Left renal cortex interstitium (tissue), 4 donors: ENCODE measurements around the gene FGF7. TPM values are rescaled to one million over a fixed set of nuclear protein-coding genes. Genes with fewer than 3 reads are reported as not detected.
"Not testable (repeated sequence)": the region's sequence is repeated elsewhere in the genome, so short reads cannot be mapped to it uniquely, and the experiment has no call there.

Experiments
- DNase-seq, 4 donors: peaks; one replicate each; pipeline ENCODE4 v3.0.0-alpha.2; 2013; ENCODE audit warnings: low read depth in 4 of 4, low spot score in 2 of 4, missing footprints in 1 of 4
- polyA plus RNA-seq, 4 donors: library from polyadenylated mRNA; unstranded; fragments of 120-200 nt; gene quantifications; one replicate each; pipeline ENCODE4 v1.2.1, GENCODE V29; 2013; ENCODE audit not compliant: insufficient read length in 4 of 4

The FGF7 gene
- polyA plus RNA-seq, 4 donors: 16.3 to 27.5 (median 21.6) TPM

DNA sequence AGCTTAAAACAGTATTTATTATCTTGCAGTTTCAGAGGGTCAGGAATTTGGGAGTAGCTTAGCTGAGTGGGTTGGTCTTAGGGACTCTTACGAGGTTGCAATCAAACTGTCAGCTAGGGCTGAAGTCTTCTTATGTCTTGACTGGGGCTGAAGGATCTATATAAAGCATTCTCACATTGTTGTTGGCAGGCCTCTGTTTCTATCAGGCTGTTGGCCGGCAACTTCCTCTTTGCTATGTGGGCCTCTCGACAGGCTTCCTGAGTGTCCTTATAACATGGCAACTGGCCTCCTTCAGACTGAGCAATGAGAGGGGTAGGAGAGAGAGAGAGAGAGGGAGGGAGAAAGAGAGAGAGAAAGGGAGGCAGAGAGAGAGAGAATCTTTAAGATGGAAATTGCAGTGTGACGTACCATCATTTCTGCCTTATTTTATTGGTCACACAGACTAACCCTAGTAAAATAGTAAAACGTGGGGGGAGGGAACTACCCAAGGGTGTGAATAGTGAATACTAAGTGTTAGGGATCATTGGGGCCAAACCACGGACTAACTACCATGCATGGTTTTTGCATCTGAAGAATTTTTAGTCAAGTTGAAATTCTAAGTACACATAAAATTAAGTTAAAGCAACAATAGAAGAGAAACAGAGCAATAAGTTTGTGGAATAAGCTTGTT lies 16.1 kb downstream of the FGF7 start:
- DNase-seq: peak in 1 of 4 donors; percentile 31

GRCh38 chr15:49439678-49440395 lies 16.8 kb downstream of the FGF7 start:
- no peak for DNase-seq

- DNase-seq: no peak
Measured at GRCh38 chr15:49441356-49441755, 18.3 kb downstream of the FGF7 start.

DNA sequence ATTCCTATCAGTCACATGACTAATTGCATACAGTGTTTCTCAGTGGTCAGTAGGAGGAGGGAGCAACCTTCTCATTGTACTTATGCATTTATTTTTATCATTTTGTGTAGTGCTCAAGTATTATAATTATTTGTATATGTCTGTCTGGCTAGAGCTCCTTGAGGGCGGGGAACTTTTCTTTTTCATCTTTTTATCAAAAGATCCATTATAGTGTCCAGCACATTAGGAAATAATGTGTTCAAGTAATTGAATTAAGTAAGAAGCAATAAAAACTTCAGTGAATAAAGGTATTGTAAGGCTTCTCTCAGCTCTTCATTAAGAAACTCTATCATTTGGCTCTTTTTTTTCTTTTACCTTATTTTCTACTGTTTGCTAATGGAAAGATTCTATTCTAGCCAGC lies 18.8 kb downstream of the FGF7 start:
- DNase-seq: no peak

DNA sequence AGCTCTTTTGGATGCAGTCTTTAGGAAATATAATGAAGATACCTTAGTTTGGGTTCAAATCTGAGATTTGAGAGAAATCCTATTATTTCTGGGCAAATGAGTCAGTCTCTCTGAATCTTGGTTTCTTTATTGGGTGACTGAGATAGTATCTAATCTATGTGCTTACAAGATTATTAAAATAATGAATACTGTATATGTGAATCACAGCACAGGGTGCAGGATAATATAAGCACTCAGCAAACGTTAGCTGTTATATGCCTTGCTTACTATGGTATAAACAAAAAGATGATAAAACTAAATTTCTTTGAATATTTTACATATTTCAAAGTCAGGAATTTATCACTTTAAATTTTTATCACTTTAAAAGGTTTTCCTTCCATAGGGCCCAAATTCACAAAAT lies 29.6 kb downstream of the FGF7 start:
- no peak for DNase-seq

DNA sequence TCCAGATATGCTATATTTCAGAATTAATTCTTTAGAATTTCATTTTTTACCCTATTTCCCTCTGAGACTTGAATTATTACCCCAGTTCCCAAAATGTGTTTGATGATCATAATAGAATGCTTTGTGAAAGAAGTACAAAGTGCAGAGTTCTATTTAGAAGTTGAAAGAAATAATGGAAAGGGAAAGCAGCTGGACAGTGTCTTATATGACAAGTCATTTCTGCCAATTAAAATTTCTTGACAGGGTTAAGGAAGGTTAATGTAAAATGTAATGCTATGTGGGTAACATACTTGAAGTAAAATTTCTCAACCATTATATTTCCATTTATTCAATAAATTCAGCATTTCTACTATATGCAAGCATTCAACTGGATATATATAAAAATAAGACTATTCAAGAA lies 33.1 kb downstream of the FGF7 start:
- DNase-seq: no peak

DNA sequence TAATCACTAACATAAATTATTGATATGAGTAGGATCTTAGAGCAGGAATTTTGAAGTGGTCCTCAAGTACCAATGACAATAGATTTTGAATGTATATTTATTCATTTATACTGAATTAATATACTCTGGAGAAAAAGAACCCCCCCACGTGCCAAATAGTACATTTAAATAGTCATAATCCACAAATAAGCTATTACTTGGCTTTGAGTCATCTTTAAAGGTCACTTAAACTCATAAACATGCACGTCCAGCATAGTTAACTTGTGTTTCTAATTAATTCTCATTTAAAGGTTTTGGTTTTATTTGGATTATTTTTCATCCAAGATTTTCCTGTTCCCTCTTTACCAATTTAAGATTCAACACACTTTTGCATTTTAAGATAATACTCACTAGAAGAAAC lies 35.1 kb downstream of the FGF7 start:
- no peak for DNase-seq

DNA sequence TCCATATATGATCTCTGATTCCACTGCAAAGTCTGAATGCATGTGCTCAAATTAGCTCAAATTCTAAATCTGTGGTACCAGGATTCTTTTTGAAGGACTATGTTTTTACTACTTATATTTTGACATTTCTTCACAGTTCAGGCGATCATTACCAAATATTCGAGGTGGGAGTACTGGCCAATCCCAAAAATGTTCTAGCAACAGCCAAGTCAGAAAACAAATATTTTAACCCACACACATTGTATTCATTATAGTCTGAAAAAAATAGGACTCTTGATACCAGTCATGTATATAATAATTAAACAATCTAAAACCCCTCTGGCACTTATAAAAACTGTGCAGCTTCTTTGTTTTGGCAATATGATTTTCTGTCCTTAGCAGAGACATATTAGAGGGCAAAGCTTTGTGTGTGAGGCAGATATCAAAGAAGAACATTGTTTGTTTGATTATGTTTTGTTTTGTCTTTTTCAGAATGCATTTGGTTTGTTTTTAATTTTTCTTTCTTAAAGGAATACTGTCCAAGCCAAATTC lies 37.4 kb downstream of the FGF7 start:
- no peak for DNase-seq

DNA sequence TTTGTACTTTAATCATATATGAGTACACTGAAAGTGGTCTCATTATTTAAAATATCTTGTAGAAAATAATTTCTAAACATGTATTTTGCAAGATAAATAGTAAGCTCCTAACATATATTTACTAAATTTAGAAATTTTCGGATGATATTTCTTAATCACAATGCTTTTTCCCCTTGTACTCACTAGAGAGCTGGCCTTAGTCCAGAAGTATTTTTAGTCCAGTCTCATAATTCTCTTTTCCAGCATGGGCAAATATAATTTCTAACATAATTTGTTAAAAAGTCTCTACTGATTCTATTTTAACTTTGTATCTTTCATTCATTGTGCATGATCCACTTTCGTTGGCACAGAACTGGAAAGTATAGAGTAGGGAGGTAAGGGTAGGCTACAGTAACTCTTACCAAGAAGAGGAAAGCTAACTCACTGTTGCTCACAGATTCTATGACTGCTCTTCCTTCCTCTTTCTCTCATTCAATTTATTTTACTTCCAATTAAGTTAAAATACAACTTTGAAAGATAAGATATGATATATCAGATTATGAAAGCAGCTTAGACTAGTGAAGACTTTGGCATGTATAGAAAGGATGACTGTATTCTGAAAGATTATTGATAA lies 39.3 kb downstream of the FGF7 start:
- no peak for DNase-seq

GRCh38 chr15:49464522-49464921 lies 41.5 kb downstream of the FGF7 start:
- no peak for DNase-seq

DNA sequence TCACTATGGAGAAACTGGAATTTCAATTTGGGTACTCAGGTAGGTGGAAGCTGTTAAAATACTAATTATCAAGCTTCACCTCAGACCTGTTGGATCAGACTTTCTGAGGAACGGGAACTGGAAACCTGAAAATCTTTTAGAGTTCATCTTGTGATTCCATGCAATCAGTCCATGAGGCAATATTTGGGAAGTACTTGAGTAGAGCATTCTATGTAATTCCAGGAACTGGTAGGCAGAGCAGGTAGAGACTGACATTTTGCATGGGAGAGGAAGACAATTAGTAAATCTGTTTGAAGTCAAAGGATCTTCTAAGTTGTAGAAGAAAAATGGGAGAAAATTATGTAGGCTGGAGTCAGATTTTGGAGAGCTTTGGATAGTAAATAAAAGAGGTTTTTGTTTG lies 43.1 kb downstream of the FGF7 start:
- no peak for DNase-seq

GRCh38 chr15:49467746-49468480 lies 44.9 kb downstream of the FGF7 start:
- DNase-seq: no peak

GRCh38 chr15:49468481-49468839 lies 45.4 kb downstream of the FGF7 start:
- DNase-seq: no peak

DNA sequence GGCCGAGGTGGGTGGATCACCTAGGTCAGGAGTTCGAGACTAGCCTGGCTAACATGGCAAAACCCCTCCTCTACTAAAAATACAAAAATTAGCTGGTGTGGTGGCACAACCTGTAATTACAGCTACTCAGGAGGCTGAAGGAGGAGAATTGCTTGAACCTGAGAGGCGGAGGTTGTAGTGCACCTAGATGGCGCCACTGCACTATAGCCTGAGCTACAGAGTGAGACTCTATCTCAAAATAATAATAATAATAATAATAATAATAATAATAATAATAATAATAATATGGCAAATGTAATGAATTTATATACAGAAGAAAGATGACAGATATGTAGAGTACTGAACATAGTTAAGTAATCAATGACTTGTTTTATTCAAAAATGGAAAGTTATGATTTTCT lies 48.2 kb downstream of the FGF7 start:
- not testable (repeated sequence) for DNase-seq

DNA sequence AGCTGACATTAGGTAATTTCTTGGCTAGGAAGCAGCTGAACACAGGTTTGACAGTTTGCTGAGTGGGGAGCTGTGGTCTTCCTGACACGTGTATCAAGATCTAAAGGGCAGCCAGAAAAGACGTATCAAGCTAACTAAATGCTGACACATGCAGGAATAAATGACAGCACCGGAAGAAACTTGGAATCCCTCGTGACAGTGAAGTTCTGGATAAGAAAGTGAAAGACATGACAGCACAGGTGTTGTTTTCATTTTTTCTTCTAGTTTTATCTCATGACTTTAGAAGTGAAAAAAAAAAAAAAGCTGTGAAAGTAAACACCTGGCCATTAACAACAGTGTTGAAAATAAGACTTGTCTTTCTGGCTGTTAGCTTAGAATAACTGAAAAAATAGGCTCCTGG lies 48.7 kb downstream of the FGF7 start:
- no peak for DNase-seq

- DNase-seq: no peak
Measured at GRCh38 chr15:49472338-49472737, 49.3 kb downstream of the FGF7 start.

DNA sequence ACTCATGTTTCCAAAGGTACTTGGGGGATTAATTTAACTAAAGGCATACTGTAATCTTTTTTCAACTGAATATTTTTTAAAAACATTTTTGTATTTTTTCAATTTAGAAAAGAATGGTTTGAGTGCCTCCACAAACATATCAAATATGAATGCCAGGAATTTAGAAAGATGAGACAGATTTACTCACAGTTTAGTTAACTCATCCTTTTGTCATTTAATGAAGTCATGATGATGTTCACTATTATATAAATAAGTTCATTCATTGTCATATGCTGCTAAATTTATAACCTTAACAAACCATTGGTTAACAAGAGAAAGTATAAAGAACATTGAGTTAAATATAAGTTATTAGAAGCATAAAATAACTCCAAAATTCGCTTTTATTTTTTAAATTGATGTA lies 50.0 kb downstream of the FGF7 start:
- no peak for DNase-seq

DNA sequence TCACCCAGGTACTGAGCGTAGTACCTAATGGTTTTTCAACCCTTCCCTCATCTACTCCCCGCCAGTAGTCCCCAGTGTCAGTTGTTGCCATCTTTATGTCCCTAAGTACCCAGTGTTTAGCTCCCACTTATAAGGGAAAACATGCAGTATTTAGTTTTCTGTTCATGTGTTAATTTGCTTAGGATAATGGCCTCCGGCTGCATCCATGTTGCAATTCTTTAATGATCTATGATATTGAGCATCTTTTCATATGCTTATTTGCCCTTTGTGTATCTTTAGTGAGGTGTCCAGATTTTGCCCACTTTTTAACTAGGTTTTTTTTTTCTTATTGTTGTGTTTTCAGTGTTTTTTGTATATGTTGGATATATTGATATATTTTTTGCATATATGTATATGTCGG lies 55.0 kb downstream of the FGF7 start:
- DNase-seq: not testable (repeated sequence)

DNA sequence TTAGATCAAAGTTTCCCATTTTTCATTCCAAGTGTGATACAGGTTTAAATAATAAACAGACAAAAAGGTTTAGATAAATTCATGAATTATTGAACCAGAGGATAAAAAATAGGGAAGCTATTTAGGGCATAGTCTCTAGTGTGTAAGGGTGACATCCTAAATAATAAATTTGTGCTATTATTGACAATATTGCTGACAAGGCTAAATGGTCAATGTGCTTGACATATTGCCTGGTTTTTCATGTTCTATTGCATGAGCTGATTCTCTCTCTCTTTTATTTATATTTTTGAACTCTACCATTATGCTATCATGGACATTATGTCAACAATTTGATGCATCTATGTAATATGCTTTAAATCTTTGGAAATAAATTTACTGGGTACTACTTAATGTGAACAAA lies 55.9 kb downstream of the FGF7 start:
- not testable (repeated sequence) for DNase-seq

- DNase-seq: not testable (repeated sequence)
Measured at GRCh38 chr15:49485401-49485800, 62.4 kb downstream of the FGF7 start.

DNA sequence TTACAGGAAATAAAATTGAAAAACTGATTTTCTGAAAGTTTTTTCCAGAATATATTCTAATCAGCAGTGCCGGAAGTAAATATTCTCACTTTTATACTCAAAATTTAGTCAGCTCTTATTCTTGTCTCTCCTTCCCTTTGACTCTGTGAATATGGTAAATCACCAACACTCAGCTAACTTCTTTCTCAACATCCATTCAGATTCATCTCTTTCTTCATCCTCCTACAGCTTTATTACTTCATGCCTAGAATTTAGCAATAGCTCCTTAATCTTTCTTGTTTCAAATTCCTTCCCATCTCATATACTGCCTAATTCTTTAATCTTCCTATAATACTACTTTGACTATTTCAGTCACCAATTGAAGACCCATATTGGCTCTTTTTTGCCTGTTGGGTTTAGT lies 67.9 kb downstream of the FGF7 start:
- no peak for DNase-seq
